Immature natural killer cell (primary cell): ENCODE results near the gene PNMA5. TPM values are rescaled to one million over a fixed set of nuclear protein-coding genes. Genes with fewer than 3 reads are reported as not detected.

ENCODE experiments used
- DNase-seq, 3 donors: peaks; one replicate each; pipeline ENCODE4 v3.0.0; 2022; ENCODE audit warnings: mixed read lengths in 1 of 3
- H3K27ac Mint-ChIP-seq, 6 donors: one replicate each; pipeline ENCODE4 v1.8.0; 2020; ENCODE audit warnings: mixed read lengths in 6 of 6, mild to moderate bottlenecking in 5 of 6, inconsistent platforms in 4 of 6, moderate library complexity in 3 of 6
- H3K27me3 Mint-ChIP-seq, 3 donors: one replicate each; pipeline ENCODE4 v1.8.0; 2020 to 2021; ENCODE audit warnings: low read depth in 3 of 3, mild to moderate bottlenecking in 3 of 3, mixed read lengths in 3 of 3, moderate library complexity in 3 of 3, inconsistent platforms in 1 of 3
- H3K36me3 Mint-ChIP-seq, 3 donors: one replicate each; pipeline ENCODE4 v1.8.0; 2020; ENCODE audit warnings: mixed read lengths in 3 of 3, inconsistent platforms in 2 of 3, mild to moderate bottlenecking in 2 of 3
- H3K4me1 Mint-ChIP-seq, 2 donors: one replicate each; pipeline ENCODE4 v1.8.0; 2020; ENCODE audit warnings: inconsistent platforms in 2 of 2, mild to moderate bottlenecking in 2 of 2, mixed read lengths in 2 of 2, moderate library complexity in 1 of 2
- H3K4me3 Mint-ChIP-seq, 5 donors: one replicate each; pipeline ENCODE4 v1.8.0; 2020; ENCODE audit warnings: mild to moderate bottlenecking in 5 of 5, mixed read lengths in 5 of 5, inconsistent platforms in 3 of 5, moderate library complexity in 3 of 5
- H3K9me3 Mint-ChIP-seq, 6 donors: one replicate each; pipeline ENCODE4 v1.8.0; 2020; ENCODE audit warnings: mild to moderate bottlenecking in 6 of 6, mixed read lengths in 6 of 6, inconsistent platforms in 4 of 6, moderate library complexity in 3 of 6
- polyA plus RNA-seq, 3 donors: library from polyadenylated mRNA; unstranded; fragments of 300-500 nt; fragmentation: Illumina TruSeq; gene quantifications; one replicate each; pipeline ENCODE4 v1.2.3, GENCODE V29; 2021

Gene PNMA5
- polyA plus RNA-seq, 3 donors from 2014 or later: not detected

DNA sequence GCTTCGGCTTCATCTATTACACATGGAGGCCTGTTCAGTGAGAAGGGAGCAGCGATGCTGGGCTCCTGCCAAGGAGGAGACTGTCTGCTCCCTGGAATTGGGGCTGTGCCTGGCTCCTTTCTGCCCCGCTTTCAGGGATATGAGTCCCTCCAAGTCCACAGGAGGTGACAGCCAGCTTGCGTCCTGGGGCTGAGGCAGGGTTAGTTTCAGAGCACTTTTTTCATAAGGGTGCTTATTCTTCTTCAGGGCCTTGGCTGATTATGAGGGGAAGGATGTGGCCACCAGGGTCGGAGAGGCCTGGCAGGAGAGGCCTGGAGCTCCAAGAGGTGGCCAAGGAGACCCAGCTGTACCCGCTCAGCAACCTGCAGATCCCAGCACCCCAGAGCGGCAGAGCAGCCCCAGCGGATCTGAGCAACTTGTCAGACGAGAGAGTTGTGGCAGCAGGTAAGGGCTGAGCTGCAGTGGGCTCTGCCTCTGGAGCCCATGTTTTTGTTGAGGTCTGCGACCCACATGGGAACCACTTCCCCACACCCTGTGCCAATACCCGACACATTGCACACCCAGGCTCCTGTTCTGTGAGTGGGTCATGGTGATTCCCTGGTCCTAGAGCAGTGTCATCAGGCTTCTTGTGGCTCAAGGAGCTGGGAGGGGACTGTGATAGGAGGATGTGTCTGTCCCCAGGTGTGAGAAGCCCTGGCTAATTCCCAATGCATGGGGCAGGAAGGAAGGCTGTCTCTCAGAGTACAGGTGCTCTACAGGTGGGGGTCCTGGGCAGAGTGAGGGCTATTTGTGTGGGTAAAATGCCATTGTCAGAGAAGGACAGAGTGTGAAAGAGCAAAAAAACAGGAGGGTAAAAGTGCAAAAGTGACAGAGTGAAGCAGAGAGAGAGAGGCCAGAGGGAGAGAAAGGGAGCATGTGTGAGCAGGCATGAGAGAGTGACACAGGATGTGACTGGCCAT, 48.6 kb downstream of the PNMA5 start:
- Mint-ChIP-seq H3K9me3 (no peaks in the 10 kb centered on the region), H3K4me1 (peaks cover 7% of the 10 kb centered on the region in 2 donors), H3K4me3 (no peak overlapping the region), H3K36me3 (peaks cover 0 to 10% (median 9%) of the 10 kb centered on the region in 3 donors), H3K27ac (no peak overlapping the region), H3K27me3 (peaks cover 2 to 8% (median 7%) of the 10 kb centered on the region in 3 donors)
- no peak for DNase-seq

GRCh38 chrX:152943826-152944225, 50.1 kb downstream of the PNMA5 start:
- H3K27me3 Mint-ChIP-seq: peaks cover 2 to 8% (median 4%) of the 10 kb centered on the region in 3 donors
- peaks cover 0 to 10% (median 9%) of the 10 kb centered on the region in 3 donors for H3K36me3 Mint-ChIP-seq
- H3K27ac Mint-ChIP-seq: no peak overlapping the region
- H3K9me3 Mint-ChIP-seq: no peaks in the 10 kb centered on the region
- no peak overlapping the region for H3K4me3 Mint-ChIP-seq
- no peak for DNase-seq
- H3K4me1 Mint-ChIP-seq: peaks cover 7% of the 10 kb centered on the region in 2 donors

- DNase-seq: no peak
- H3K27ac Mint-ChIP-seq: peak overlapping the region in 3 of 6 donors; percentile 46 to 88 (median 64)
- peak overlapping the region in 2 of 5 donors; percentile 27 to 76 for H3K4me3 Mint-ChIP-seq
- peaks cover 0 to 10% (median 0%) of the 10 kb centered on the region in 3 donors for H3K36me3 Mint-ChIP-seq
- H3K27me3 Mint-ChIP-seq: peaks cover 2 to 8% (median 6%) of the 10 kb centered on the region in 3 donors
- peaks cover 7% of the 10 kb centered on the region in 2 donors for H3K4me1 Mint-ChIP-seq
- H3K9me3 Mint-ChIP-seq: no peaks in the 10 kb centered on the region
Measured at GRCh38 chrX:152942077-152942442, 51.9 kb downstream of the PNMA5 start.

- peak overlapping the region; percentile 76 to 88 (median 84) for H3K4me3 Mint-ChIP-seq
- peaks cover 4 to 8% (median 6%) of the 10 kb centered on the region in 3 donors for H3K27me3 Mint-ChIP-seq
- H3K9me3 Mint-ChIP-seq: no peaks in the 10 kb centered on the region
- DNase-seq: peak; percentile 89 to 92 (median 90)
- peak overlapping the region; percentile 62 to 92 (median 82) for H3K27ac Mint-ChIP-seq
- H3K36me3 Mint-ChIP-seq: peaks cover 0 to 8% (median 0%) of the 10 kb centered on the region in 3 donors
- H3K4me1 Mint-ChIP-seq: peaks cover 7% of the 10 kb centered on the region in 2 donors
Measured at GRCh38 chrX:152941328-152942076, 52.4 kb downstream of the PNMA5 start.

Other genes starting within 250 kb of the PNMA5 start
- gene MAGEA2, start 240.3 kb downstream of the PNMA5 start, polyA plus RNA-seq: not detected
- not detected for gene CSAG3, start 234.9 kb downstream of the PNMA5 start, polyA plus RNA-seq
- not detected for gene MAGEA6, start 224.4 kb downstream of the PNMA5 start, polyA plus RNA-seq
- 10 to 100 TPM; 31.6 to 45.7 (median 33.4) TPM for gene CETN2, start 163.4 kb downstream of the PNMA5 start, polyA plus RNA-seq
- 10 to 100 TPM; 16.5 to 44.8 (median 20.2) TPM for gene NSDHL, start 163.1 kb downstream of the PNMA5 start, polyA plus RNA-seq
- 1 to 10 TPM; 3.2 to 6.2 (median 3.4) TPM for gene ZNF185, start 96.0 kb downstream of the PNMA5 start, polyA plus RNA-seq
- under 1 TPM in 1 of 3 donors, not detected in 2; 0.13 TPM for gene PNMA3, start 62.4 kb upstream of the PNMA5 start, polyA plus RNA-seq
- gene PNMA6A, start 78.3 kb upstream of the PNMA5 start, polyA plus RNA-seq: not detected
- gene MAGEA1, start 185.2 kb upstream of the PNMA5 start, polyA plus RNA-seq: not detected